Measurements from ENCODE around the gene KCTD7.
A peak's percentile ranks its signal among the peaks of the same experiment; 100 is the strongest.
"Not testable (repeated sequence)": the region's sequence is repeated elsewhere in the genome, so short reads cannot be mapped to it uniquely, and the experiment has no call there.

The KCTD7 gene

DNA sequence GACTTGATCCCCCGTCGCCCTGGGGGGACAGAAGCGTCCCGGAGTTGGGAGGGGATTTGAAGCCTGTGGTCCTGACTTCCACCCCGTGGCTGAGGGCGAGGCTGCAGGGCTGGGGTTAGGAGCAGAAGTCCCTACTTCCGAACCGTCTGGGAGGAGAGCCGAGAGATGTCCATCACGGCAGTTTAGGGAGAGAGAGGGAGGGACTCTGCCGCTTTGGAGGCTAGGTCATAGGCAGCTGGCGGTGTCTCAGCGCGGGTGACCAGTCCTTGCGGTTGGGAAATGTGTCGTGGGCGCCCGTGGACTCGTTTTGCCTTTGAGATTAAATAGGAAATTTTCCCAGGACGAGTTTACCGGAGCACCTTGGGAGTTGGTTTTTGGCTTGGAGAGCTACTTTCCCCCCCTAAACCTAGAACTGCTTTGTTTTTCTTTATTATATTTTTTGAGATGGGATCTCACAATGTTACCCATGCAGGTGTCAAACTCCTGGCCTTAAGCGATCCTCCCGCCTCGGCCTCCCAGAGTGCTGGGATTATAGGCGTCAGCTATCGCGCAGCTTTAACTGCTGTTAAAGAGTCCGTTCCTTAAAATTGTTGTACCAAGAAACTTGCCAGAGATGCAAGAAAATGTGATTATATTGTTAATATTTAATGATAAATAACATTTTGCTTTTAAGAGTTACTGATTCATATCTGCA lies 26.6 kb downstream of the KCTD7 start:
- not testable (repeated sequence) for DNase-seq

DNA sequence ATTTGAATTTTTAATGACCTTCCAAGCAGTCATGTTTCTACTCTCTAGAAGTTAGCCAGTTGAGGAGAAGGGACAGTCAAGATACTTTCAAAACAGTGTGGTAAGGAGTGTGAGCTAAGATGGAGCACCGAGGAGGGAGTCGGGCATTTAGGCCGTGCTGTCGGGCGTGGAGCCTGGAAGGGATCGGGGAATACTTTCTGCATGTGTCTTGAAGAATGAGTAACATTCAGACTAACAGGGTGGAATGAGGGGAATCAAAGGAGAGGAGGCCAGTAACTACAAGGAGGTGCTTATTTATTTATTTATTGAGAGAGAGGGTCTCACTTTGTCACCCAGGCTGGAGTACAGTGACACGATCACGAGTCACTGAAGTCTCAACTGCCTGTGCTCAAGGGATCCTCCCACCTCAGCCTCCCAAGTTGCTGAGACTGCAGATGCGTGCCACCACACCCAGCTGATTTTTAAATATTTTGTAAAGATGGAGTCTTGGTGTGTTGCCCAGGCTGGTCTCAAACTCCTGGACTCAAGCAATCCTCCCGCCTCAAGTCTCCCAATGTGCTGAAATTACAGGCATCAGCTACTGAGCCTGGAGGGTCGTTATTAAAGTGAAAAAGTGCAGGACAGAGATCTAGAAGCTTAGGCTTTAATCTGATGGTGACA lies 27.3 kb downstream of the KCTD7 start:
- not testable (repeated sequence) for DNase-seq

DNA sequence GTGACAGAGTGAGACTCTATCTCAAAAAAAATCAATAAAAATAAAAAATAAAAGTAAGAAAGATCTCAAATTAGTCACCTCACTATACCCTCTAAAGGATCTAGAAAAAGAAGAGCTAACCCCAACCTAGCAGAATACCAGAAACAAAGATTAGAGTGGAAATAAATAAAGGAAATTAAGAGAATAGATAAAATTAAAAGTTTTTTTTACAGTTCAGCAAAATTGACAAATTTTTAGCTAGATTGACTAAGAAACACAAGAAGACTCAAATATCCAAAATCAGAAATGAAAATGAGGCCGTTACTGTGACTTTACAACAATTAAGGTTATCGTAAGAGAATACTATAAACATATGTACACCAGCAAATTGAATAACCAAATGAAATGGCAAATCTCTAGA lies 29.1 kb downstream of the KCTD7 start:
- no peak for DNase-seq

DNA sequence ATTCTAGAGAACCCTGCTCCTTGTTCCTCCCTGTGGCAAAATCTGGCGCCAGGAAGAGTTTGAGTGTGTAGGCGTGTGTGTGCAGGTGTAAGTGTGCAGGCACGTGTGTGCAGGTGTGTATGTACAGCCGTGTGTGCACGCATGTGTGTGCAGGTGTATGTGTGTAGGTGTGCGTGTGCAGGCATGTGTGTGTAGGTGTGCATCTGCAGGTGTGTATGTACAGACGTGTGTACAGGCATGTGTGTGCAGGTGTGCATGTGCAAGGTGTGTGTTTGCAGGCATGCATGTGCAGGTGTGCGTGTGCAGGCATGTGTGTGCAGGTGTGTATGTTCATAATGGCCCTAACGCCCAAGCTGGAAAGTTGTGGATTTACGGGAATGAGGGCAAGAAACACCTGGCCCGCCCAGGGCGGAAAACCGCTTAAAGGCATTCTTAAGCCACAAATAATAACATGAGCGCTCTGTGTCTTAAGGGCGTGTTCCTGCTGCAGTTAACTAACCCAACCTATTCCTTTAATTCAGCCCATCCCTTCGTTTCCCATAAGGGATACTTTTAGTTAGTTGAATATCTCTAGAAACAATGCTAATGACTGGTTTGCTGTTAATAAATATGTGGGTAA lies 34.1 kb downstream of the KCTD7 start:
- DNase-seq = no peak

DNA sequence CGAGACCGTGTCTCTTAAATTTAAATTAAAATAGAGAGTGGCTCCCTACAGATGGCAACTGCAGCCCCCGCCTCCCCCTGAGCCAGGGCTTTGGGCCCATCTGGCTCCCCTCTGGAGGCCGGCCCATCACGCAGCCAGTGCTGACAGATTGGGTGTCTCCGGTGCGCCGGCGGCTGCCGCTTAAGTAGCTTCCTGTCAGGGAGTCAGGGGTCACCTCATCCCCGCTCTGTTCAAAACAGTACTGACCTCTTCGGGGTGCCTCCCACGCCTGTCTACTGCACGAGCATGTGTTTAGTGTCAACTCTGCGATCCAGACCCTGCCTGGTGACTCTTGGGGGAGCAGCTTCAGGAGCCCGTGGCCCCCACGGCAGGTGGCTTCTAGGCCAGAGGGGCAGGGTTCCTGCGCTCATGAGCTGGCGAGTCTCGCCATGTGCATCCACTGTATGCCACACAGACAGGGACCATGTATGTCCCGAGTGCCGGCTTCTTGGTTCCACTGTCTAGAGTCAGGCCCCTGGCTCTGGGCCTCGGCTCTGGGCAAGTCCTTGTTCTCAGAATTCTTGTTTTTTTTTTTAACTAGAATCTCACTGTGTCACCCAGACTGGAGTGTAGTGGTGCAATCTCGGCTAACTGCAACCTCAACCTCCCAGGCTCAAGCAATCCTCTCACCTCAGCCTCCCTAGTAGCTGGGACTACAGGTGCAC lies 36.1 kb downstream of the KCTD7 start:
- no peak for DNase-seq

DNA sequence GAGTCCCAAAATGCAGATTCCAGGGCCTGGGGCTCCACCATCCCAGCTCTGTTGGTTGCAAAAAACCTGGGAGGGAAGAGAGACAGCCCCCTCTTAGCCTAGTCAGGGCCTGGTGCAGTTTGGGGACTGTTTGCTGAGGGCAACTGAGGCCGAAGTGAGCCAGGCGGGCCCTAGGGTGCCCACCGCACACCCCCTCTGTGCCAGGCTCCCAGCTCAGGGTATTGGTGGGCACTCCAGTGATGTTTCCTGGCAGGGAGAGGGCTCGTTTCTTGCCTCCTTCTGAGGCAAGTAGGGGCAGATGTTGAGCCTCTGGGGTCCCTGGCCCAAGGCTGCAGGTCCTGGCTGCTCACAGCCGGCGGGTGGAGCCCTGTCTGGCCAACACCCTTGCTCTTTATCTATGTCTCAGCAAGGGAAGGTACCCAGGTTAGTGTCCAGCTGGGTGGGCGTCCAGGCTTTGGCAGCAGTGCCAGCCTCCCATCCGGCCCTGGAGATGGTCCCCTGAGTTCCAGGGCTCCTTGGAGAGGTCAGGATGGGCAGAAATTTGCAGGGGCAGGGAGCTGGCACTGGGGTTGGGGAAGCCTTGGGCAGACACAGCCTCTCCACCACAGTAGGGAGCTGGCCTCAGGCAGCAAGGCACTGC lies 37.8 kb downstream of the KCTD7 start:
- DNase-seq = no peak

DNA sequence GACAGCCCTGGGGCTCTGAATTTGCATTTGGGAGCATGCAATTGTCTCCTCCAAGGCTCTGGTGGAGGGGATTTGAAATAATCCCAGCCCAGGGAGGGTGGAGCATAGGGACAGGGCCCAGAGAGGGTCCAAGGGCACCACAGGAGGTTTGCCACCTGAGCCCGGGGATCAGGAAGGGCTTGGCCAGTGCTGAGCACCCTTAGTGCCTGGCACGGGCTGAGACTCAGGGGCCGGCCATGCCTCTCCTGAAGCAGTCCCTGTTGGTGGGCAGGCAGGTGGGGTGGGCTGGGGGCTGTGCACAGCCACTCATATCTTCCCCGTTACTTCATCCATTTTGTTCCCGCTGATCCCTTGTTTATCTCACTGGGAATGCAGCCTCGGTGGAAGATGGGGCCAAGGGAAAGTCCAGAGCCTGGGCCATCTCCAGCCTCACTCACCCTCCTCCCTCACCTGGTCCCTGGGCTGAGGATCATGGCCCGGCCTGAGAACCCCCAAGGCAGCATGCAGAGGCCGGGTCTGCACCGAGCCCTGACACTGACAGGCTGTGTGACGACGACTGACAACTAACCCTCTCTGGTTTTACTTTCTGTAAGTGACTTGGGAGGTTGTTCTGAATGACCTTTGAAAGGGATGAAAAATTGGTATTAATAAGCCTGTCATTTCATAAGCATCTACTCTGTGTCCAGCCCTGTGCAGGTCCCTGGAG lies 38.5 kb downstream of the KCTD7 start:
- no peak for DNase-seq

DNA sequence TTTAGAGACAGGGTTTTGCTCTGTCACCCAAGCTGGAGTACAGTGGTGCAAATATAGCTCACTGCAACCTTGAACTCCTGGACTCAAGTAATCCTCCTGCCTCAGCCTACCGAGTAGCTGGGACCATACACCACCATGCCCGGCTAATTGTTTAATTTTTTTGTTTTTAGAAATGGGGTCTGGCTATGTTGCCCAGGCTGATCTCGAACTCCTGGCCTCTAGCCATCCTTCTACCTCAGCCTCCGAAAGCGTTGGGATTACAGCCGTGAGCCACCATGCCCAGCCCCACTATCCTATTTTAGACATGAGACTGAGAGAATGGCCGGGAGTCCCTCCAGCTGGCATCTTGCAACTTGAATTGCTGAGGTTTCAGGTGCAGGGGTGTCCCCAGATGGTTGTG lies 39.4 kb downstream of the KCTD7 start:
- DNase-seq = no peak

DNA sequence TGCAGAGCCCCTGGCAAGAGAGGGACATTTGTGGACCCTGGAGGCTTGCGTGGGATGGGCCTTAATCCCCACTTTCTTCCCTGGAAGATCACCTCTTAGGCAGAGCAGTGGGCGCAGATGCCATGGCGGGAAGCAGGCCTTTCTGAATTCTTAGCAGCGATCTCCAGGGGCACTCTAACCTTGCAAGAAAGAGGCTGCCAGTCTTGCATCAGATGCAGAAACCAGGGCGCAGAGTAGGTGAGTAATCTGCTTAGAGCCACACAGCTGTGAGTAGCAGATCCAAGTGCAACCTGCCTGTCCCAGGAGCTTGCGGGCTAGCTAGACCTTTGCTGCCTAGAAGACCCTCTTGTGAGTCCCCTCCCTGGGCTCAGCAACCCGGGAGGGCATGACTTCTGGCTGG lies 40.0 kb downstream of the KCTD7 start:
- no peak for DNase-seq

DNA sequence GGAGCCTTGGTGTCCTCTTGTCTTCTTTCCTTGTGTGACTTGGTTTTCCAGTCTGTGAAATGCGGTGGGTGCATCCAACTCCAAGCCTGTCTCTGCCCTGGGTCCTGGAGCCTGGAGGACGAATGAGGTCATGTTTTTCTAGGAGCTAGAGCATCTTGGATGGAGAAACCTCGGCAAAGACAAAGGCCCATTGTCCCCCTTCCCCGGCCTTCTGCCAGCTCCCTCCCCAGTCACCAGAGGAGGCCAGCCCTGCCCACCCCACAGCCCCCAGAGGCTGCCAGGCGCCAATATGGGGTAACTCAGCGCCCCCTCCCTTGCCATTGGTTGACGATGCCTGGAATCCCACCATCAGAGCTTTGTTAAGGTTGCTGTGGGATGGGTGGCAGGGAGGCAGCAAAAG lies 40.4 kb downstream of the KCTD7 start:
- no peak for DNase-seq

DNA sequence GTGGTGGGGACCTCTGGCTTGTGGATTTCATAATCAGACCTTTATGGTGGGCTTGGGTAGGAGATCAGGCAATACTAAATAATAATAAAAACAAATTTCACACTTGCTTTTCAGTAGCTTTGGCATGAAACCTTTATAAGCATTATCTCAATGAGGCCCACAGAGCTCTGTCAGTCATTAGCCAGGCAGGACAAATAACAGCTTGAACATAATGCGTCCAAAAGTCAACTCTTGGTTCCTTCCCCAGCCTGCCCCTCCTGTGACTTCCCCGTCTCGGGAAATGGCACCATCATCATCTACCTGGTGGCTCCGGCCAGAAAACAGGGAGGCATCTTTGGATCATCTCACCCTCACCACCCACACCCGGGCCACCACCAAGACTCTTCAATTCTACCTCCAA lies 40.8 kb downstream of the KCTD7 start:
- DNase-seq = no peak

DNA sequence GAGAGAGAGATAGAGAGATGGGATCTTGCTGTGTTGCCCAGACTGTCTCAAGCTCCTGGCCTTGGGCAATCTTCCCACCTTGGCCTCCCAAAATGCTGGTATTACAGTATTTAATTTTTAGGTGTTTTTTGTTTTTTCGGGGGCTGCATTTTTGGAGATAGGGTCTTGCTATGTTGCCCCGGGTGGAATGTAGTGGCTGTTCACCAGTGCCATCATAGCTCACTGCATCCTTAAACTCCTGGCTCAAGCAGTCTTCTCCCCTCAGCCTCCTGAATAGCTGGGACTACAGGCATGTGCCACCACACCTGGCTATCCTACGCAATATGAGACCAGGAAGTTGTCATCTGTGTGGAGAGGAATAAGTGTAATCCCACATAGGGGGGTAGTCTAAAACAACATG lies 42.4 kb downstream of the KCTD7 start:
- DNase-seq = no peak

DNA sequence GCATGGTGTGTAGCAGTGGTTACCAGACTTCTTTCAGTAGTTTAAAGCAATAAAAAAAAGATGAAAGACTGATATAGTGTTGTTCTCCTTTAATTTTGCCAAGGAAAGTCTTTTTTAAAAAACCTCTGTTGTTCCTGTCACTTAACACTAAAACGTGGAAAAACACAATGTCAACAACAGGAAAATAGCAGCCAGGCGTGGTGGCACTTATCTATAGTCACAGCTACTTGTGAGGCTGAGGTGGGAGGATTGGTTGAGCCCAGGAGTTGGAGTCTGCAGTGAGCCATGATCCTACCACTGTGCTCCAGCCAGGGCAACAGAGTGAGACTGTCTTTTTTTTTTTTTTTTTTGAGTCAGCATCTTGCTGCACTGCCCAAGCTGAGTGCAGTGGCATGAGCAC lies 42.8 kb downstream of the KCTD7 start:
- not testable (repeated sequence) for DNase-seq

DNA sequence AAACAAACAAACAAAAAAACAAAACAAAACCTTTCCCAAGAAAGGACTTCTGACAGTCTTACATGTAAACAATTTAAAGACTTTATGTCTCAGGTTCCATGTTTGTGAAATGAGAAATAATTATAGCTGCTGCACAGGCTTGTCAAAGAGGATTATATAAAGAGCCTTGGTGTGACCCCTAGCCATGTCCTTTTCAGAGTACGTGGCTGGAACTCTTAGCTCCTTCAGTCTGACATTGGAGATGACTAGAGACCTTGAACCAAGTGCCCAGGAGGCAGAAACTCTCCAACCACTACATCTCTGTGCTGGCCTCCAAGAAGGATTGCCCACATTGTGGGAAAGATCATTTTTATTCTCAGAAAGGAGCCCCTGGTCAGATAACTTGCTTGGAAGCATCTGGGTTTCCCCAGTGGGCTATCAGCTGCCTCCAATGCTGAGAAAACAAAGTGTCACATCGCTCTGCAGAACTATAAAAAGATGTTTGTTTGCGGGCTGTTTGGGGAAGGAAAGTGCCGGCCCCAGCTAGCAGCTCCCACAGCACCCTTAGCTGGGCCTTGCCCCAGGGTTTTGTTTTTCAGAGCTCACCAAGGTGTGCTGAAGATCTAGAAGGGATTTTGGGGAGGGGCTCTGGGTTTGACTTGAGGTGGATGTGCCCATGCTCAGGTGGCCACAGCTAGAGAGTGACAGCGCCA lies 43.9 kb downstream of the KCTD7 start:
- DNase-seq = not testable (repeated sequence)

DNA sequence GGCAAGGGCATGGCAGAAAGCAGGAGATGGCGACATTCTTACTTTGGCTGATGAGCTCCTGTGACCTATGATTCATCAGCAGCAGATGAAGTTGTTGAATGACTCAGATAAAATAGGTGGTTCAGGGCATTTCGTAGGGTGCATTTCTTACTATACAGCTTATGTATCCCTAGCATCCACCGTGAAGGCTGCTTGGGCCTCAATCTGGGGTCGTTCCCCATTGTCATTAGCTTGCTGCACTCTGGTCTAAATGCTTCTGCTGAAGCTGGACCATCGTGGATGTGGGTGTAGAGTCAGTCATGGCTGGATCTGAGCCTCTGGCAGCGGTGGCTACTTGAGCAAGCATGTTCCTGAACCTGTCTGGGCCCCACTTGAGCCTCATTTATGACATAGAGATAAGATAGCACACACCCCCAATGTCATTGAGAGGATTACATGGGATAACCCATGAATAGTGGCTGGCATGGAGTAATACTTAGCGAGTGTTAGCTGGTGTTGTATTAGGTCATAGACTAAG lies 44.5 kb downstream of the KCTD7 start:
- not testable (repeated sequence) for DNase-seq

DNA sequence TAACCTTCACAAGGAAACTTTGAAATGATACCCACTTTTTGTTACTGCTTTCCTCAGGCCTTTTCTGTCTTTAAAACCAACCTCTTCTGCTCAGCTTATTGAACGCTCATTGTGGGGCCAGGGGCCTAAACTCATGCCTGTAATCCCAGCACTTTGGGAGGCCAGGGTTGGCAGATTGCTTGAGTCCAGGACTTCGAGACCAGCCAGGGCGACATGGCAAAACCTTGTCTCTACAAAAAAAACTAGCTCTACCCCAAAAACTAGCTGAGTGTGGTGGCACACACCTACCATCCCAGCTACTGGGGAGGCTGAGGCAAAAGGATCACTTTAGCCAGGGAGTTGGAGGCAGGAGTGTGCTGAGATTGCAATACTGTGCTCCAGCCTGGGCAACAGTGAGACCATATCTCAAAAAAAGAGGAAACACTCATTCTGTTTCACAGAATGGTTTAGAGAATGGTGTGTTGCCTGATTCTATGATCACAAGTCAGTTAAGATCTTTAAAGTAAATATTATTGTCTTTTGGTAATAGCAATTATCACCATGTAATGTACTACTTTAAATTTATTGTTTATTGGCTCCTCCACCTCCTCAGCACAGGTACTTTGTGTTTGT lies 51.1 kb downstream of the KCTD7 start:
- DNase-seq = no peak

DNA sequence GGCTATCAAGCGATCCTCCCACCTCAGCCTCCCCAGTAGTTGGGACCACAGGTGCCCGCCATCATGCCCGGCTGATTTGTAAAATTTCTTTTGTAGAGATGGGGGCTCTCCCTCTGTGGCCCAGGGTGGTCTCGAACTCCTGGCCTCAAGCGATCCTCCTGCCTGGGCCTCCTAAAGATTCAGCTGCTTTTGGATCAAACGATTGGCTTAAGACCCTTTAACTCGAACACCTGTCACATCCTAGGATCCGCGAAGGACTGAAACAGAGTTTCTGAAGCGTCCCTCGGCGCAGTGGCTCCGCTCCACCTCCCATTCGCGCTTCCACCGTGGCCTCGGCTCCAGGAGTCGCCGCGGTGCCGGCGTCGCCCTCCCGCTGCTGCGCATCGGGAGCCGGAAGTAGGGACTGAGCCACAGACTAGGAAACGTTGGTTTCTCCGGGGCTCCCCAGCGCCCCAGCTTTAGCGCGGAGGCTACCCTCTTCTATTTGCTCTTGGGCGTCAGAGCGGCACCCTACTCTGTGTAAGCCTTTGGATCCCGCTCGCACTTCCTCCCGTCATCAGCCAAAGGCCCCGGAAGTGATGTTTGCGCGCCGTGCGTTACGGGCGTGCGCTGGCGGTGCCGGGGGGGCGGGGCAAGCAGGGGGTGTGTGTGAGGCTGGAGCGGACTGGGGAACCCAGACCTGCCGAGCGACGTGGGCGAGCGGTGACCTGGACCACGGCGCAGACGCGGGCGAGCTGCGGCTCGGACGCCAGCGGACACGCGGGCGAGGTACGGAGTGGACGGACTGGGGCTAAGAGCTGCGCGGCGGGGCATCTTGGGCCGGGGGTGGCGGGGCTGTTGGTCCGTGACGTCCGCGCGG lies 53.0 kb downstream of the KCTD7 start:
- peak; percentile 86 for DNase-seq

DNA sequence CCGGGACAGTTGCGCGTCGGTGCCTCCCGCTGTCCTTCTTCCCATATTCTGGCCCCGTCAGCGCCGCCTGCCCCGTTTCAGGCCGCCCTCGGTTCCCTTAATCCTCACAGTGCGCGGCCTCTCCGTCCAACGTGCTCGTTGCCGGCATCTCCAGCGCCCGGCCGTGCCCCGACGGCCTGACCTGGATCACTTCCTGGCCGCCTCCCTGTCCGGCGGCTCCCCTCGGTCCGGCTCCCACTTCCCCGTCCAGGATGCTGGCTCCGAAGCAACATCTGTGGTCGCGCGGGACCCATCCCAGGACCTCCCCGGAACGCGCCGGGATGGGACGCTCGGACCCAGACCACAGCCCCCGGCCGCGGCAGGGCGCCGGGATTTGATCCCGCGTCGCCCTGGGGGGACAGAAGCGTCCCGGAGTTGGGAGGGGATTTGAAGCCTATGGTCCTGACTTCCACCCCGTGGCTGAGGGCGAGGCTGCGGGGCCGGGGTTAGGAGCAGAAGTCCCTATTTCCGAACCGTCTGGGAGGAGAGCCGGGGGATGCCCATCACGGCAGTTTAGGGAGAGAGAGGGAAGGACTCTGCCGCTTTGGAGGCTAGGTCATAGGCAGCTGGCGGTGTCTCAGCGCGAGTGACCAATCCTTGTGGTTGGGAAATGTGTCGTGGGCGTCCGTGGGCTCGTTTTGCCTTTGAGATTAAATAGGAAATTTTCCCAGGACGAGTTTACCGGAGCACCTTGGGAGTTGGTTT lies 53.8 kb downstream of the KCTD7 start:
- no peak for DNase-seq

DNA sequence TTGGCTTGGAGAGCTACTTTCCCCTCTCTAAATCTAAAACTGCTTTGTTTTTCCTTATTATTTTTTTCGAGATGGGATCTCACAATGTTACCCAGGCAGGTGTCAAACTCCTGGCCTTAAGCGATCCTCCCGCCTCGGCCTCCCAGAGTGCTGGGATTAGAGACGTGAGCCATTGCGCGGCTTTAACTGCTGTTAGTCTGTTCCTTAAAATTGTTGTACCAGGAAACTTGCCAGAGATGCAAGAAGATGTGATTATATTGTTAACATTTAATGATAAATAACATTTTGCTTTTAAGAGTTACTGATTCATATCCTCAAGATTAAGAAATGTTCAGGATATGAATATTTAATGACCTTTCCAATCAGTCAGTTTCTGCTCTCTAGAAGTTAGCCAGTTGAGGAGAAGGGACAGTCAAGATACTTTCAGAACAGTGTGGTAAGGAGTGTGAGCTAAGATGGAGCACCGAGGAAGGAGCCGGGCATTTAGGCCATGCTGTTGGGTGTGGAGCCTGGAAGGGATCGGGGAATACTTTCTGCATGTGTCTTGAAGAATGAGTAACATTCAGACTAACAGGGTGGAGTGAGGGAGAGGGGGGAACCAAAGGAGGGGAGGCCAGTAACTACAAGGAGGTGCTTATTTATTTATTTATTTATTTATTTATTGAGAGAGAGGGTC lies 54.6 kb downstream of the KCTD7 start:
- not testable (repeated sequence) for DNase-seq

Measured in NCI-H1436 (cell line).